MM.1S (cell line): ENCODE data around the gene SLCO2B1.

Experiments
- DNase-seq: peaks from one replicate; pipeline ENCODE4 v3.0.0-alpha.2; 2015
- H2AFZ ChIP-seq: fragments of 300-600 bp; sonication (generic); 2 replicates; pipeline ENCODE4 v1.6.0; 2016; ENCODE audit warnings: antibody characterized with exemption, low read length
- H3F3A ChIP-seq: fragments of 300-600 bp; sonication (generic); 2 replicates; pipeline ENCODE4 v1.6.1; 2016; ENCODE audit warnings: mild to moderate bottlenecking, antibody characterized with exemption, low read length, moderate library complexity, mixed read lengths; ENCODE audit not compliant: insufficient read depth
- H3K27ac ChIP-seq: fragments of 300-600 bp; sonication (generic); 2 replicates; pipeline ENCODE4 v1.5.1; 2016; ENCODE audit warnings: mild to moderate bottlenecking, low read length
- H3K27me3 ChIP-seq: fragments of 300-600 bp; sonication (generic); replicated peaks from 2 replicates; pipeline ENCODE4 v1.6.0; 2016; ENCODE audit warnings: low read length; ENCODE audit not compliant: insufficient read depth
- H3K36me3 ChIP-seq: fragments of 300-600 bp; sonication (generic); replicated peaks from 2 replicates; pipeline ENCODE4 v1.6.1; 2016; ENCODE audit warnings: mild to moderate bottlenecking, low read length, mixed read lengths; ENCODE audit not compliant: insufficient read depth
- H3K4me1 ChIP-seq: fragments of 300-600 bp; sonication (generic); 2 replicates; pipeline ENCODE4 v1.6.1; 2016; ENCODE audit warnings: low read length, mixed read lengths
- H3K4me2 ChIP-seq: fragments of 300-600 bp; sonication (generic); 2 replicates; pipeline ENCODE4 v1.6.0; 2016; ENCODE audit warnings: low read depth, low read length
- H3K4me3 ChIP-seq: fragments of 300-600 bp; sonication (generic); 2 replicates; pipeline ENCODE4 v1.5.1; 2016; ENCODE audit warnings: low read length, mixed read lengths
- H3K79me2 ChIP-seq: fragments of 300-600 bp; sonication (generic); 2 replicates; pipeline ENCODE4 v1.6.1; 2016; ENCODE audit warnings: mixed run types, low read length, mixed read lengths
- H3K9ac ChIP-seq: fragments of 300-600 bp; sonication (generic); 2 replicates; pipeline ENCODE4 v1.6.1; 2016; ENCODE audit warnings: low read length, mixed read lengths
- H3K9me2 ChIP-seq: fragments of 300-600 bp; sonication (generic); replicated peaks from 2 replicates; pipeline ENCODE4 v1.6.1; 2016; ENCODE audit warnings: mild to moderate bottlenecking, low read length, mixed read lengths; ENCODE audit not compliant: insufficient read depth
- H3K9me3 ChIP-seq: fragments of 300-600 bp; sonication (generic); replicated peaks from 2 replicates; pipeline ENCODE4 v1.6.1; 2016; ENCODE audit warnings: mild to moderate bottlenecking, low read length, mixed read lengths; ENCODE audit not compliant: insufficient read depth
- H4K20me1 ChIP-seq: fragments of 300-600 bp; sonication (generic); 2 replicates; pipeline ENCODE4 v1.6.1; 2016; ENCODE audit warnings: mild to moderate bottlenecking, low read length, moderate library complexity, mixed read lengths; ENCODE audit not compliant: insufficient read depth
- EZH2 ChIP-seq: fragments of 300-600 bp; sonication (generic); optimal IDR thresholded peaks from 2 replicates; pipeline ENCODE3; 2017; ENCODE audit warnings: low read depth, mild to moderate bottlenecking, antibody characterized with exemption, low read length, mixed read lengths
- EZH2phosphoT487 ChIP-seq: fragments of 300-600 bp; sonication (generic); IDR thresholded peaks from 2 replicates; pipeline ENCODE4 v1.6.1; 2018; ENCODE audit warnings: antibody characterized with exemption, low read length
- TF ChIP-seq, protein P1 (sequence below): fragments of 300-600 bp; sonication (generic); IDR thresholded peaks from 2 replicates; pipeline ENCODE4 v1.5.1; 2016; ENCODE audit warnings: antibody characterized with exemption, low read length, mixed read lengths

The SLCO2B1 gene

DNA sequence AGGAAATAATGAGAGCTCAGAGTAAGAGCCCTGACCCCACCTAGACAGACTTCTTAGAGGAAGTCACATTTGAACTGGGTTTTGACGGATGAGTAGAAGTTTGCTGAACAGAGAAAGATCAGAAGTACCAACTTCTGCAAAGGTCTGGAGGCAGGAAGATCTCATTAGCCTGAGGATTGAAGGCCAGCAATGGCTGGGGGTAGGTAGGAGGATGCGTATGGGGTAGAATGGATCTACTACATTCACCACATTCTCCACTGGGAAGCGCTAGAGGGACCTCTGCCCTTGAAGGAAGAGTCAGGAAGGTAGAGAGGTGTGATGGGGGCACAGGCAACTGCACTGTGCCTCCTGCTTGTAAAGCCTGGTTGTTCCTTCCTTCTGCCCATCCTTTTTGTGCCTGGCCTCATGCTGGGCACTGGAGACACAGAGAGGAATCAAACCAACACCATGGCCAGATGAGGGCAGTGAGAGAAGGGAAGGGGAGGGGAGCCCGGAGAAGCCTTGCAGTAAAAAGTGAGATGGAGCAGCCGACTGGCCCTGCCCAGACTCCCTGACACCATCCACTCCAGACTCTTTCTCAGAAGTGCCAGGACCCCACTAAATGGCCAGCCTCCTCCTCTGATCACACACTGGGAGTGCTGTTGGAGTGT is 94.6 kb downstream of the SLCO2B1 start:
- Histone ChIP-seq H3K4me2 (no peak overlapping the region), H3K9ac (no peak overlapping the region), H3F3A (no peaks in the 10 kb centered on the region), H3K79me2 (no peaks in the 10 kb centered on the region), H3K27ac (no peak overlapping the region), H3K9me2 (no peaks in the 10 kb centered on the region), H4K20me1 (0 out of 2 replicates have a peak, but pooled peaks cover 3% of the 10 kb centered on the region), H2AFZ (no peak overlapping the region), H3K9me3 (no peaks in the 10 kb centered on the region), H3K27me3 (peaks cover 33% of the 10 kb centered on the region), H3K36me3 (no peaks in the 10 kb centered on the region), H3K4me1 (0 out of 2 replicates have a peak, but pooled peaks cover 3% of the 10 kb centered on the region), H3K4me3 (no peak overlapping the region)
- DNase-seq: no peak
- TF ChIP-seq, protein P1, sequence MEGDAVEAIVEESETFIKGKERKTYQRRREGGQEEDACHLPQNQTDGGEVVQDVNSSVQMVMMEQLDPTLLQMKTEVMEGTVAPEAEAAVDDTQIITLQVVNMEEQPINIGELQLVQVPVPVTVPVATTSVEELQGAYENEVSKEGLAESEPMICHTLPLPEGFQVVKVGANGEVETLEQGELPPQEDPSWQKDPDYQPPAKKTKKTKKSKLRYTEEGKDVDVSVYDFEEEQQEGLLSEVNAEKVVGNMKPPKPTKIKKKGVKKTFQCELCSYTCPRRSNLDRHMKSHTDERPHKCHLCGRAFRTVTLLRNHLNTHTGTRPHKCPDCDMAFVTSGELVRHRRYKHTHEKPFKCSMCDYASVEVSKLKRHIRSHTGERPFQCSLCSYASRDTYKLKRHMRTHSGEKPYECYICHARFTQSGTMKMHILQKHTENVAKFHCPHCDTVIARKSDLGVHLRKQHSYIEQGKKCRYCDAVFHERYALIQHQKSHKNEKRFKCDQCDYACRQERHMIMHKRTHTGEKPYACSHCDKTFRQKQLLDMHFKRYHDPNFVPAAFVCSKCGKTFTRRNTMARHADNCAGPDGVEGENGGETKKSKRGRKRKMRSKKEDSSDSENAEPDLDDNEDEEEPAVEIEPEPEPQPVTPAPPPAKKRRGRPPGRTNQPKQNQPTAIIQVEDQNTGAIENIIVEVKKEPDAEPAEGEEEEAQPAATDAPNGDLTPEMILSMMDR: peak; percentile 12; the same call in 1 of the 2 replicates
- TF ChIP-seq EZH2phosphoT487 (no peak), EZH2 (no peak)

GRCh38 chr11:75246006-75246670 is 95.2 kb downstream of the SLCO2B1 start:
- Histone ChIP-seq H3K9me2 (no peaks in the 10 kb centered on the region), H3K4me2 (no peak overlapping the region), H2AFZ (no peak overlapping the region), H3K27ac (no peak overlapping the region), H4K20me1 (0 out of 2 replicates have a peak, but pooled peaks cover 3% of the 10 kb centered on the region), H3K79me2 (no peaks in the 10 kb centered on the region), H3K36me3 (no peaks in the 10 kb centered on the region), H3K4me1 (0 out of 2 replicates have a peak, but pooled peaks cover 3% of the 10 kb centered on the region), H3K9me3 (no peaks in the 10 kb centered on the region), H3K4me3 (no peak overlapping the region), H3K27me3 (peaks cover 30% of the 10 kb centered on the region), H3F3A (no peaks in the 10 kb centered on the region), H3K9ac (no peak overlapping the region)
- no peak for DNase-seq
- TF ChIP-seq, protein P1: no peak
- no peak for TF ChIP-seq EZH2
- no peak for TF ChIP-seq EZH2phosphoT487

DNA sequence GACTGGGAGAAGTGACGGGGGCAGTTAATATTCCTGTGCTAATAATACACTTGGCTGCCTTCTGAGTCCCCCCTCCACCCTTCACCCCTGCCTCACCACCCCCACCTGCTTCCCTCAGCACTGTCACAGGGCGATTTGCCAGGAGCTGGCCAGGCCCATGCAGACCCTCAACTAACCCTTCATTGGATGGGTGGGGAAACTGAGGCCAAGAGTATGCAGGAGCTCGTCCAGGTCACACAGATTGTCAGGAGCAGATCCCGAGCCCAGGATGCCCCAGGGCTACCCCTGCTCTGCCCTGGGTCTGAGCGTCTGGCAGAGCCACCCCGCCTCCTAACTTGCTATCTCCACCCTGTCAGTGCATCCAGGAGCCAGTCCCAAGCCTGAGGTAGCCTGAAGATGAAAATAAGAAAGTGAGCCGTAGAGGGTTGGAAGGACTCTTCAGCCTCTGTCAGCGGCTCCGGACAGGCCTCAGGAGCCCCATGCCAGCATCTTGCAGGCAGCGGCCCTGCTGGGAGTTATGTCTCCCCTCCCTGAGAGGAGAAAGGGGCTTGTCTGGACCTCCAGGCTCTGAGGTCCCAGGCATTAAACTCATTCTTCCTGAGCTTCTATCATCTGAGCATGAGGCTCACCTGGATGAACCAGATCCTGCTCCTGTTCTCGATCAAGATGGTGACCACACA is 95.9 kb downstream of the SLCO2B1 start:
- no peaks in the 10 kb centered on the region for H3K9me3 ChIP-seq
- TF ChIP-seq, protein P1: no peak
- no peak for TF ChIP-seq EZH2
- TF ChIP-seq EZH2phosphoT487: no peak
- no peak overlapping the region for H3K9ac ChIP-seq
- no peaks in the 10 kb centered on the region for H3K36me3 ChIP-seq
- H3K27me3 ChIP-seq: peaks cover 30% of the 10 kb centered on the region
- DNase-seq: no peak
- no peak overlapping the region for H3K4me3 ChIP-seq
- no peak overlapping the region for H2AFZ ChIP-seq
- peaks cover 3% of the 10 kb centered on the region; the same call in 1 of the 2 replicates for H3K4me1 ChIP-seq
- no peak overlapping the region for H3K4me2 ChIP-seq
- no peaks in the 10 kb centered on the region for H3K79me2 ChIP-seq
- no peaks in the 10 kb centered on the region for H3F3A ChIP-seq
- H3K27ac ChIP-seq: no peak overlapping the region
- no peaks in the 10 kb centered on the region for H3K9me2 ChIP-seq
- 0 out of 2 replicates have a peak, but pooled peaks cover 3% of the 10 kb centered on the region for H4K20me1 ChIP-seq
